Neural cell (in vitro differentiated cells): ENCODE measurements around the gene SLC12A7.

Experiments
- EP300 ChIP-seq: fragments of 450-650 bp; conservative IDR thresholded peaks from 2 replicates; pipeline ENCODE4 v1.6.1; 2014; ENCODE audit warnings: antibody characterized with exemption, mild to moderate bottlenecking, moderate library complexity; ENCODE audit not compliant: poor library complexity, severe bottlenecking
- EZH2 ChIP-seq: fragments of 200-600, 300-800 bp; shearing (Covaris generic), sonication (generic); IDR thresholded peaks from 2 replicates; pipeline ENCODE4 v1.6.1; 2014; ENCODE audit warnings: antibody characterized with exemption, low read length, borderline replicate concordance, mild to moderate bottlenecking; ENCODE audit not compliant: insufficient read depth, poor library complexity, severe bottlenecking
- MXI1 ChIP-seq: fragments of 450-650 bp; conservative IDR thresholded peaks from 2 replicates; pipeline ENCODE4 v1.6.1; 2014; ENCODE audit warnings: antibody characterized with exemption, mild to moderate bottlenecking; ENCODE audit not compliant: poor library complexity, severe bottlenecking
- POLR2AphosphoS5 ChIP-seq: IDR thresholded peaks from 2 replicates; pipeline ENCODE4 v1.6.1; 2012
- RAD21 ChIP-seq: fragments of 450-650 bp; conservative IDR thresholded peaks from 2 replicates; pipeline ENCODE4 v1.6.1; 2014; ENCODE audit warnings: antibody characterized with exemption, mild to moderate bottlenecking, moderate library complexity
- SMC3 ChIP-seq: fragments of 450-650 bp; conservative IDR thresholded peaks from 2 replicates; pipeline ENCODE4 v1.6.1; 2014; ENCODE audit warnings: antibody characterized with exemption, mild to moderate bottlenecking, moderate library complexity; ENCODE audit not compliant: poor library complexity
- TAF1 ChIP-seq: IDR thresholded peaks from 2 replicates; pipeline ENCODE4 v1.6.1; 2012; ENCODE audit warnings: low read depth
- TF ChIP-seq, protein P1 (sequence below): fragments of 450-650 bp; IDR thresholded peaks from 2 replicates; pipeline ENCODE4 v1.5.1; 2014; ENCODE audit warnings: antibody characterized with exemption, mild to moderate bottlenecking, moderate library complexity; ENCODE audit not compliant: poor library complexity, severe bottlenecking
- TF ChIP-seq, protein P2 (sequence below): IDR thresholded peaks from 2 replicates; pipeline ENCODE4 v1.6.1; 2012; ENCODE audit warnings: borderline replicate concordance

DNA sequence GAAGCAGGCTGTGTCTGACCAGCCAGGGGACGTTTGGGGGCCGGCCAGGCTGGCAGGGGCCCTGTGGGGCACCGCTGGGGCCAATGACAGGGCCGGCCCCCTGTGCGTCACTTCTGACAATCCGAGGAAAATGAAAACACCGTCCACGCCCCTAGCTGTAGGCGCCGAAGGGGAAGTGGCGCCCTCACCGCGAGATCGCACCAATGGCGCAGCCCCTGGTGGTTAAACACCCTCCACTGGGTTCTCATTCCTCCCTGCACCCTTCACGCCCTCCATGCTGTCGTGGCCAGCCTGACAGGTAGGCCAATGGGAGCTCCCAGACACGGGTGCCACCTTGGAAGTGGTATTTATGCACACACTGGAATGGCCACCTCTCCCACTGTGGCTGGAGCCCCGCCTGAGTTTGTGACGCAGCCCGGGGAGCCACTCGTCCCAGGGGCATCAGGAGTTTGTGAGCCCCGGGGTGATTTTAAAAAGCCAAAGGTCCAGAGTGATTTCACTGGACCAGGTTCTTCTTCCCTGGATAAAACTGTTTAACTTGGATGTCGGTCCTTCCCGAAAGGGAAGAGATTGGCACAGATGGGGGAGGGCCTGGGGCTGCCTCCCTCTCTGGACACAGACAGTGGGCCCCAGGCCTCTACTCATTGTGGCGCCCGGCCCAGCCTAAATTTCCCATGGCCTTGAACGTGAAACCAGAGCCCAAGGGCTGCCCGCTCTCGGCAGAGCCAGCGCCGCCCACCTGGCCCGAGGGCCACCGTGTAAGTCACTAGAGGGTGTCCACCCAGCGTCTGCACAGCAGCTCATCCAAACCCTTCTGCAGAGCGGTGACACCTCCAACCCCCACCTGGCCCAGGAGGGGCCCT, 53.5 kb downstream of the SLC12A7 start:
- TF ChIP-seq EZH2, result no peak
- TF ChIP-seq, protein P1, sequence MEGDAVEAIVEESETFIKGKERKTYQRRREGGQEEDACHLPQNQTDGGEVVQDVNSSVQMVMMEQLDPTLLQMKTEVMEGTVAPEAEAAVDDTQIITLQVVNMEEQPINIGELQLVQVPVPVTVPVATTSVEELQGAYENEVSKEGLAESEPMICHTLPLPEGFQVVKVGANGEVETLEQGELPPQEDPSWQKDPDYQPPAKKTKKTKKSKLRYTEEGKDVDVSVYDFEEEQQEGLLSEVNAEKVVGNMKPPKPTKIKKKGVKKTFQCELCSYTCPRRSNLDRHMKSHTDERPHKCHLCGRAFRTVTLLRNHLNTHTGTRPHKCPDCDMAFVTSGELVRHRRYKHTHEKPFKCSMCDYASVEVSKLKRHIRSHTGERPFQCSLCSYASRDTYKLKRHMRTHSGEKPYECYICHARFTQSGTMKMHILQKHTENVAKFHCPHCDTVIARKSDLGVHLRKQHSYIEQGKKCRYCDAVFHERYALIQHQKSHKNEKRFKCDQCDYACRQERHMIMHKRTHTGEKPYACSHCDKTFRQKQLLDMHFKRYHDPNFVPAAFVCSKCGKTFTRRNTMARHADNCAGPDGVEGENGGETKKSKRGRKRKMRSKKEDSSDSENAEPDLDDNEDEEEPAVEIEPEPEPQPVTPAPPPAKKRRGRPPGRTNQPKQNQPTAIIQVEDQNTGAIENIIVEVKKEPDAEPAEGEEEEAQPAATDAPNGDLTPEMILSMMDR, result no peak
- no peak for TF ChIP-seq RAD21
- TF ChIP-seq TAF1, result no peak
- no peak for TF ChIP-seq POLR2AphosphoS5
- TF ChIP-seq, protein P2, sequence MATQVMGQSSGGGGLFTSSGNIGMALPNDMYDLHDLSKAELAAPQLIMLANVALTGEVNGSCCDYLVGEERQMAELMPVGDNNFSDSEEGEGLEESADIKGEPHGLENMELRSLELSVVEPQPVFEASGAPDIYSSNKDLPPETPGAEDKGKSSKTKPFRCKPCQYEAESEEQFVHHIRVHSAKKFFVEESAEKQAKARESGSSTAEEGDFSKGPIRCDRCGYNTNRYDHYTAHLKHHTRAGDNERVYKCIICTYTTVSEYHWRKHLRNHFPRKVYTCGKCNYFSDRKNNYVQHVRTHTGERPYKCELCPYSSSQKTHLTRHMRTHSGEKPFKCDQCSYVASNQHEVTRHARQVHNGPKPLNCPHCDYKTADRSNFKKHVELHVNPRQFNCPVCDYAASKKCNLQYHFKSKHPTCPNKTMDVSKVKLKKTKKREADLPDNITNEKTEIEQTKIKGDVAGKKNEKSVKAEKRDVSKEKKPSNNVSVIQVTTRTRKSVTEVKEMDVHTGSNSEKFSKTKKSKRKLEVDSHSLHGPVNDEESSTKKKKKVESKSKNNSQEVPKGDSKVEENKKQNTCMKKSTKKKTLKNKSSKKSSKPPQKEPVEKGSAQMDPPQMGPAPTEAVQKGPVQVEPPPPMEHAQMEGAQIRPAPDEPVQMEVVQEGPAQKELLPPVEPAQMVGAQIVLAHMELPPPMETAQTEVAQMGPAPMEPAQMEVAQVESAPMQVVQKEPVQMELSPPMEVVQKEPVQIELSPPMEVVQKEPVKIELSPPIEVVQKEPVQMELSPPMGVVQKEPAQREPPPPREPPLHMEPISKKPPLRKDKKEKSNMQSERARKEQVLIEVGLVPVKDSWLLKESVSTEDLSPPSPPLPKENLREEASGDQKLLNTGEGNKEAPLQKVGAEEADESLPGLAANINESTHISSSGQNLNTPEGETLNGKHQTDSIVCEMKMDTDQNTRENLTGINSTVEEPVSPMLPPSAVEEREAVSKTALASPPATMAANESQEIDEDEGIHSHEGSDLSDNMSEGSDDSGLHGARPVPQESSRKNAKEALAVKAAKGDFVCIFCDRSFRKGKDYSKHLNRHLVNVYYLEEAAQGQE, result no peak
- TF ChIP-seq EP300, result no peak
- no peak for TF ChIP-seq MXI1
- no peak for TF ChIP-seq SMC3
